ENCODE measurements around the gene ZEB1. TPM values are rescaled to one million over a fixed set of nuclear protein-coding genes. Genes with fewer than 3 reads are reported as not detected.
A peak's percentile ranks its signal among the peaks of the same experiment; 100 is the strongest.

Gene ZEB1
- polyA plus RNA-seq, 6 donors from 2014 or later, result 6.2 to 38.0 (median 25.9) TPM

- peaks cover 0 to 4% (median 0%) of the 10 kb centered on the region in 3 donors for H3K27me3 Mint-ChIP-seq
- H3K27ac Mint-ChIP-seq, result peak overlapping the region in 1 of 6 donors; percentile 90
- H3K36me3 Mint-ChIP-seq, result peaks cover 0 to 13% of the 10 kb centered on the region in 2 donors
- no peak overlapping the region for H3K4me3 Mint-ChIP-seq
- H3K9me3 Mint-ChIP-seq, result peaks cover 4 to 15% (median 6%) of the 10 kb centered on the region in 7 donors
- no peak for ATAC-seq (ENCODE audit: low read depth in 2 of 2)
- H3K4me1 Mint-ChIP-seq, result peaks cover 6 to 14% (median 14%) of the 10 kb centered on the region in 3 donors
- no peak for DNase-seq
Observed at GRCh38 chr10:31578181-31578852, 259.3 kb downstream of the ZEB1 start.

- Mint-ChIP-seq H3K4me1 (peaks cover 6 to 14% (median 14%) of the 10 kb centered on the region in 3 donors), H3K27me3 (peaks cover 0 to 4% (median 0%) of the 10 kb centered on the region in 3 donors), H3K4me3 (no peak overlapping the region), H3K9me3 (peaks cover 4 to 15% (median 6%) of the 10 kb centered on the region in 7 donors), H3K36me3 (peaks cover 0 to 13% of the 10 kb centered on the region in 2 donors), H3K27ac (no peak overlapping the region)
- no peak for DNase-seq
- no peak for ATAC-seq (ENCODE audit: low read depth in 2 of 2)
Observed at GRCh38 chr10:31578951-31579350, 259.9 kb downstream of the ZEB1 start.
